DMS53 (cell line): ENCODE results near the gene CDIPT.
"Not testable (repeated sequence)": the region's sequence is repeated elsewhere in the genome, so short reads cannot be mapped to it uniquely, and the experiment has no call there.

Experiments
- DNase-seq: peaks from one replicate; lab custom pipeline; 2025; lab: John Stamatoyannopoulos, UW

Gene CDIPT, protein sequence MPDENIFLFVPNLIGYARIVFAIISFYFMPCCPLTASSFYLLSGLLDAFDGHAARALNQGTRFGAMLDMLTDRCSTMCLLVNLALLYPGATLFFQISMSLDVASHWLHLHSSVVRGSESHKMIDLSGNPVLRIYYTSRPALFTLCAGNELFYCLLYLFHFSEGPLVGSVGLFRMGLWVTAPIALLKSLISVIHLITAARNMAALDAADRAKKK

GRCh38 chr16:29862884-29863668 lies at the start of gene CDIPT:
Gene CDIPT, minus strand, starts transcription at chr16:29863226. Its CDS starts 369 bp downstream, at chr16:29862857.
- DNase-seq, result peak; percentile 97

- peak; percentile 75 for DNase-seq
Measured at GRCh38 chr16:29912087-29912486, 49.1 kb upstream of the CDIPT start.

DNA sequence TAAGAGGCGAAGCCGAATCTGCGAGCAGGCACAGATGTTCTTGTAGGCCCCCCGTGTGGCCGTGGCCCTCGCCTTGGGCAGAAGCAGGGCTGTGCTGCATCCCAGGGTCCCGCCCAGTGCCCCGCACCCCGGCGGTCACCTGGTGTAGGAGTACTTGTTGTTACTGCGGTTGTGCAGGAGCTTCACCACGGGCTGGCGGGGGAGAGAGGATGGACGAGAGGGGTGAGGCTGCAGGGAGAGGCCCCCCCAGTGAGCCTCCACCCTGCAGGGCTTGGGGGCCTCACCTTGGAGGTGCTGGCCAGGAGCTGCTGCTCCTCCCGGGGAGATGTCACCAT lies 48.6 kb upstream of the CDIPT start:
- peak; percentile 59 for DNase-seq

GRCh38 chr16:29910819-29911675 lies 48.0 kb upstream of the CDIPT start:
- peak; percentile 58 for DNase-seq

DNA sequence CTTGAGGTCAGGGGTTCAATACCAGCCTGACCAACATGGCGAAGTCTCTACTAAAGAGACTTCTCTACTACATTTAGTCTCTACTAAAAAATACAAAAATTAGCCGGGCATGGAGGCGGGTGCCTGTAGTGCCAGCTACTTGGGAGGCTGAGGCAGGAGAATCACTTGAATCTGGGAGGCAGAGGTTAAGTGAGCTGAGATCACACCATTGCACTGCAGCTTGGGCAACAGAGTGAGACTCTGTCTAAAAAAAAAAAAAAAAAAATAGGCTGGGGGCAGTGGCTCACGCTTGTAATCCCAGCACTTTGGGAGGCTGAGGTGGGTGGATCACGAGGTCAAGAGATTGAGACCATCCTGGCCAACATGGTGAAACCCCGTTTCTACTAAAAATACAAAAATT lies 46.8 kb upstream of the CDIPT start:
- not testable (repeated sequence) for DNase-seq

DNA sequence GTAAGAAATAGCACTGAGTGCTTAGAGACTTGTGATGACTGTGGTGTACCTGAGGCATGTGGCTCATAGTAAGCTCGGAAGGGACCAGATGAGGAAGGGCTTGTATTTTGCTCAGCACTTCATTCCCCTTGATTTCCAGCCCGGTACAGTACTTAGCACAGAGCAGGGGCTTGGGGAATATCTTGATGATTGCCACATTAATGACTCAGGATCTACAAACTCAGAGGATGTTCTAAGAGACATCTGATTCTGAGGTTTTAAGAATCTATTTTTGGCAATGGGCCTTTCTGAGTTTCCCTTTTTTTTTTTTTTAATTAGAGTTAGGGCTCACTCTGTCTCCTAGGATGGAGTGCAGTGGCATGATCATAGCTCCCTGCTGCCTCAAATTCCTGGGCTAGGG lies 46.4 kb upstream of the CDIPT start:
- peak; percentile 11 for DNase-seq

- no peak for DNase-seq
Measured at GRCh38 chr16:29908719-29909220, 45.7 kb upstream of the CDIPT start.

GRCh38 chr16:29907973-29908372 lies 44.9 kb upstream of the CDIPT start:
- no peak for DNase-seq

- no peak for DNase-seq
Measured at GRCh38 chr16:29906520-29907244, 43.7 kb upstream of the CDIPT start.

DNA sequence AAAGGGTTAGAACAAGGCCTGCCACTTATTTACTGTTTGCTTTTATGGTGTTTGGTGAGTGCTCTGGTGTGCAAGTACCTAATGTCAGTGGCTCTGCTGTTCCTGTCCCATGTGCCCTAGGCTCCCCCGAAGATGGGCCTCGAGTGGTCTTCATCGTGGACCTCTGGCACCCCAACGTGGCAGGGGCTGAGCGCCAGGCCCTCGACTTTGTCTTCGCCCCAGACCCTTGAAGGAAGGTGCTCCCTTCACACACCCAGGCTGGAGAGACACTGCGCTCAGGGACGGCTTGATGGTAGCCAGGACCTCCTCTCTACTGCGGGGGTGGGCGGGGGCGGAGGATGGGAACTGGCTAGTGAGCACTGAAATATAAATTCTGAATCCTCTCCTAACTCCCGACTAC lies 42.6 kb upstream of the CDIPT start:
- no peak for DNase-seq

- no peak for DNase-seq
Measured at GRCh38 chr16:29904947-29905346, 41.9 kb upstream of the CDIPT start.

GRCh38 chr16:29903590-29903989 lies 40.6 kb upstream of the CDIPT start:
- no peak for DNase-seq

DNA sequence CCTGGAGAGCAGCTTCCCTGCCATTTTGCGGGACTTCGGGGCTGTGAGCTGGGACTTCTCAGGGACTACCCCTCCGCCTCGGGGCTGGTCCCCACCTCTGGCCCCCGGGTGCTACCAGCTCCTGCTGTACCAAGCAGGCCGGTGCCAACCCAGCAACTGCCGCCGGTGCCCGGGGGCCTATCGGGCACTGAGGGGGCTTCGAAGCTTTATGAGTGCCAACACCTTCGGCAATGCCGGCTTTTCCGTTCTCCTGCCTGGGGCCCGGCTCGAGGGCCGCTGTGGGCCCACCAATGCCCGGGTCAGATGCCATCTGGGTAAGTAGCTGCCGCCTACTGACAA lies 38.5 kb upstream of the CDIPT start:
- no peak for DNase-seq

DNA sequence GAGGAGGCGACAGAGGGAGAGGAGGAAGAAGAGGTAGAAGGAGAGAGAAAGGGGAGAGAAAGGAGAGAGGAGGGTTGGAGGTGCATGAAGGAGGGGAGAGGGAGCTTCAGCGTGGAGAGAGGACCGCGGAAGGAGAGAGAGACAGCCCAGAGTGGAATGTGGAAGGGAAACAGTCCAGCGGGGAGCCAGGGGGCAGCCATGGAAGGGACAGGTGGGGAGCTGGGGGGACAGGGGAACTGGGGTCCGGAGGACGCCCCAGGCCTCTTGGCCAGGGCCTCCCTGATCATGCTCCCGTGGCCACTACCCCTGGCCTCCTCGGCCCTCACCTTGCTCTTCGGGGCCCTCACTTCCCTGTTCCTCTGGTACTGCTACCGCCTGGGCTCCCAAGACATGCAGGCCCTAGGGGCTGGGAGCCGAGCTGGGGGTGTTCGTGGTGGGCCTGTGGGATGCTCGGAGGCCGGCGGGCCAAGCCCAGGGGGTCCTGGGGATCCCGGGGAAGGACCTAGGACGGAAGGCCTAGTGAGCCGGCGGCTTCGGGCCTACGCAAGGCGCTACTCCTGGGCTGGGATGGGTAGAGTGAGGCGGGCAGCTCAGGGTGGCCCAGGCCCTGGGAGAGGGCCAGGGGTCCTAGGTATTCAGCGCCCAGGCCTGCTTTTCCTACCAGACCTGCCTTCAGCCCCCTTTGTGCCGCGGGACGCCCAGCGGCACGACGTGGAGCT lies 38.0 kb upstream of the CDIPT start:
- DNase-seq, result peak; percentile 66

DNA sequence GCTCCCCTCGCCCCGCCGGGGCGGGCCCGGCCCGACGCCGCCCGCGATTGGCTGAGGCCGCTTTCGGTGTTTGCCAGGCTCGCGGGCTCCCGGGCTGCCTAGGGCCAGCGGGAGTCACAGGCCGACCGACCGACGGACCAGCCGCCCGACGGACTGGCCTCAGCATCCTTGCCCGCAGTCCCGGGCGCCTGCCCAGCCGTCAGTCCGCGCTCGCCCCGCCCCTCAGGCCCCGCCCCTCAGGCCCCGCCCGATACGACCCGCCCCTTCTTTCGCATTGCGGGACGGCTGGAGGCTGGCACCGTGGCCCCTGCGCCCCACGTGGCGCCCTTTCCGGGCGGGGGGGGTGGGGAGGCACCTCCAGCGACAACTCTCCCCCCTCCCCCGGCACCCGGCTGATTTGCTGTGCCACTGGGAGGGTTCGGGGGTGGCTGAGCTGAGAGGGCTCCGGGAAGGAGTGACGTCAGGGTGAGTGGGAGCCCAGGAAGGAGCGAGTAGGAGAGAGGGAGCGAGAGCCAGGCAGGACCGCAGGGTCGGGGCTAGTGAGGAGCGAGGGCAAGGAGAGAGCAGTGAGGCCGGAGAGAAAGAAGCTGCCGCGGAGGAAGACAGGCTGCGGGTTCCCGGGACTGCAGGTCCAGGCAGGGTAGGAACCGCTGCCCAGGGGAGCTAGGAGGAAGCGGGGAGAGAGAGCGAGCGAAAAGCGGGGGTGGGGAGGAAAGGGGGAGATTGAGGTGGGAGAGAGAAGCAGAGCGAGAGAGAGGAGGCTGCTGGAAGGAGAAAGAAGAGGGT lies 37.3 kb upstream of the CDIPT start, which contains the start of gene ASPHD1:
Gene ASPHD1 (plus strand): TSS at position 387 of the 786 bp plus-strand sequence. CDS start 484 bp downstream, outside the sequence.
- DNase-seq, result peak; percentile 90

DNA sequence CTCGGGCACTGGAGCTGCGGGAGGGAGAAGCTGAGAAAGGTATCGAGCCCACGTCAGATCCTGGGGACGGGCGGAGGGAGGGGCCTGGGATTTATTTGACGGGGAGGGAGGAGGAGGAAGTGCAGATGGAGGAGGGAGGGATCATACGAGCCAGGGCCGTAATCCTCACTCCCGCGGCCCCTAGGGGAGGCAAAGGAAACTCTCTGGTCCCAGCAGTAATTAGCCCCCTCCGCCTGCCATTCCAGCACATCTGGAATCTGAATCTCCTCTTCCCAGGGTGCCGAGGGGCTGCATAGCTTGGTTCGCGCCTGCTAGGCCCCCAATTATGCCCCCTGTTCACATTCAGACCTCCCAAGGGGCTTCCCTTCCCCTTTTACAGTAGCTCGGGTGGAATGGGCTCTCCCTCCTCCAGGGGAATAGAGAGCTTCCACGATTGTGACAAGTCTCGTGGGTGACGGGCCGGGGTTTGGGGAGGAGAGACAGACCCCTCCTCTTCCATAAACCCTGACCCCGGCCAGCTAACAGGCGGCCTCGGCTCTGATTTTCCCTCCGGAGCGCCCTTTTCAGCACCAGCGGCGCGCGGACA lies 36.6 kb upstream of the CDIPT start, which contains the start of gene SEZ6L2:
Gene SEZ6L2 (minus strand): TSS at position 35 of the 586 bp plus-strand sequence. CDS start 531 bp downstream, outside the sequence.
- DNase-seq, result peak; percentile 96

GRCh38 chr16:29898804-29899515 lies 35.9 kb upstream of the CDIPT start:
- DNase-seq, result peak; percentile 82

DNA sequence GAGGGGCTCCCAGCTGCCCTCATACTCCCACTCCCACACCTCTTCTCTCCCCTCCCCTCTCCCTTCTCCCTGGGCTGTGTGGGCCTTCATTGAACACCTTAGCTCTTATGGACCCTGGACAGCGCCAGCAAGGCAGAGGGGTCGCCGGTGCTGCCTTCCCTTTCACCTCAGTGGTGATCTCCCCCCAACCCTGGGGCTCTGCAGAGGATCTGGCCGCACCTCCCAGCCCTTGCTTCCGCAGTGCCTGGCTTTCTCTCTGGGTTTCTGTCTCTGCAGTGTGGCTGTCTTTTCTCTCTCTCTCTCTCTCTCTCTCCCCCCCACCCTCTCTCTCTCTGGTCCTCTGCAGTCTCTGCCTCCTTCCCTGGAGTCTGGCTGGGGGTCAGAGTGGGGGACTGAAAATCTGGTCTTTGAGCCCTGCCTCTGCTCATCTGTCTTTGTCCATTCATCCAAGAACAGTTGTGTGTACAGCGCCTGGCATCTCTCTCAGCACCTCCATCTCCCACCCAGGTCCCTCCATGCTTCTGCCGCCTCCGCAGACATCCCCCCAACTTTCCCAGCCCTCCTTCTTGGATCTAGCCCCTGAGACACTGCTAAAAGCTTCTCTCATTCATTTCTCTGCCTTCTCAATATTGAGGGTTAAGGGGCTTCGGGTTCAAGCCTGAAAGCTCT lies 35.2 kb upstream of the CDIPT start:
- DNase-seq, result no peak

DNA sequence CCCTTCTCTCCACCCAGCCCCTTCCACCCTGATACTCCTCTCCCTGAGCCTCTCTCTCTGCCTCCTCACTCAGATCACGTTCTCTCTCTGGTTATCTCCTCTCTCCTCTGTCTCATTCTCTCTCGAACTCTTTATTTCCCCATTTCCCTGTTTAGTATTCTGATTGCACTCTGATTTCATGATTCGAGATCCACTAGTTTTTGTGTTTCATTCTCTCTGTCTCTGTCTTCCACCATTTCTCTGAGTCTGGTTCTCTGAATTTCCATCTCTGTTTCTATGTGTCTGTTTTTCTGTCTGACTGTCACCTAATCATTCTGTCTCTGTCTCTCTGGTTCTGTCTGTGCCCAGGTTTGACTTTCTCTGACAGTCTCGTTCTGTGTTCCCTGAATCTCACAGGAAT lies 34.3 kb upstream of the CDIPT start:
- no peak for DNase-seq
